DND-41 (cell line): ENCODE data around the gene FOXK1.

Source experiments
- ATAC-seq: fragments of 200-7000 bp; cut with Tn5 transposase; 3 replicates; pipeline ENCODE4 v1.9.1; 2021; ENCODE audit warnings: low read depth; ENCODE audit not compliant: insufficient read depth
- DNase-seq: peaks from one replicate; pipeline ENCODE4 v3.0.0-alpha.2; 2020
- H2AFZ ChIP-seq: 2 replicates; pipeline ENCODE4 v1.6.0; 2012; ENCODE audit warnings: low read depth, low read length
- H3K27ac ChIP-seq: 2 replicates; pipeline ENCODE4 v1.5.1; 2012; ENCODE audit warnings: low read length, inconsistent platforms
- H3K27me3 ChIP-seq: fragments of 200-600 bp; sonication (generic); 2 replicates; pipeline ENCODE4 v1.6.0; 2012; ENCODE audit warnings: low read length, mild to moderate bottlenecking, inconsistent platforms; ENCODE audit not compliant: insufficient read depth, poor library complexity
- H3K36me3 ChIP-seq: 2 replicates; pipeline ENCODE4 v1.5.1; 2012; ENCODE audit warnings: low read length, inconsistent platforms; ENCODE audit not compliant: insufficient read depth
- H3K4me1 ChIP-seq: 2 replicates; pipeline ENCODE4 v1.5.1; 2012; ENCODE audit warnings: mild to moderate bottlenecking, low read length; ENCODE audit not compliant: insufficient read depth
- H3K4me2 ChIP-seq: 2 replicates; pipeline ENCODE4 v1.6.0; 2012; ENCODE audit warnings: mild to moderate bottlenecking, moderate library complexity, low read length, inconsistent platforms; ENCODE audit not compliant: insufficient read depth
- H3K4me3 ChIP-seq, 2 experiments: fragments of 200-600 bp in 1 of 2; shearing (Covaris generic) in 1 of 2; 2 replicates each; pipeline ENCODE4 v1.5.1; 2012 to 2016; ENCODE audit warnings: inconsistent platforms in 2 of 2, low read length in 2 of 2, mild to moderate bottlenecking in 2 of 2, low read depth in 1 of 2, moderate library complexity in 1 of 2
- H3K79me2 ChIP-seq: 2 replicates; pipeline ENCODE4 v1.6.0; 2012; ENCODE audit warnings: low read length, inconsistent platforms; ENCODE audit not compliant: insufficient read depth
- H3K9ac ChIP-seq: 2 replicates; pipeline ENCODE4 v1.6.0; 2012; ENCODE audit warnings: low read depth, mild to moderate bottlenecking, inconsistent platforms, low read length, moderate library complexity
- H3K9me3 ChIP-seq: 2 replicates; pipeline ENCODE4 v1.5.1; 2012; ENCODE audit warnings: low read length, moderate library complexity, mild to moderate bottlenecking, inconsistent platforms; ENCODE audit not compliant: insufficient read depth, severe bottlenecking
- H4K20me1 ChIP-seq: 2 replicates; pipeline ENCODE4 v1.6.0; 2012; ENCODE audit warnings: low read length; ENCODE audit not compliant: insufficient read depth
- EZH2 ChIP-seq: IDR thresholded peaks from 3 replicates; pipeline ENCODE4 v1.6.1; 2012; ENCODE audit warnings: borderline replicate concordance, low read depth, mild to moderate bottlenecking, moderate library complexity, low read length, inconsistent platforms; ENCODE audit not compliant: severe bottlenecking
- TF ChIP-seq, protein P1 (sequence below): IDR thresholded peaks from 2 replicates; pipeline ENCODE4 v1.5.1; 2012; ENCODE audit warnings: borderline replicate concordance, low read length, moderate library complexity, mild to moderate bottlenecking; ENCODE audit not compliant: poor library complexity, severe bottlenecking; ENCODE audit errors: extremely low read depth

FOXK1 gene

GRCh38 chr7:4722960-4723630, 41.0 kb downstream of the FOXK1 start:
- peaks cover 96% of the 10 kb centered on the region for H3K79me2 ChIP-seq

DNA sequence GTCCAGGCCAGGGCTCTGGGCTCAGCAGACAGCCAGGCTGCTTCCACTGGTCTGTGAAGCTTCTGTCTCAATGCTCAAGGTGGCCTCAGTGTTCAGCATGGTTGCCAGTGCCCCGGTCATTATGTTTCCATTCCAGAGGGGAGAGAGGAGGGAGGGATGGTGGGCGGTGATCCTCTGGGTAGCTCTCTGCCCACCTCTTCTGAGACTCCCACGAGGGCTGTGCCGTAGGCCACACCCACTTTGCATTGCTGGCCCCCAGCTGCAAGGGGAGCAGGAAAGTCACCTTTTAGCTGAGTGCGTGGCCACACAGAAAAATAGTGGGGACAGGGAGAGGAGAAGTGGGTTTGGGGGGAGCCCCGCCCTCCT, 42.5 kb downstream of the FOXK1 start:
- peaks cover 59% of the 10 kb centered on the region for H3K36me3 ChIP-seq
- no peak for TF ChIP-seq EZH2
- TF ChIP-seq, protein P1, sequence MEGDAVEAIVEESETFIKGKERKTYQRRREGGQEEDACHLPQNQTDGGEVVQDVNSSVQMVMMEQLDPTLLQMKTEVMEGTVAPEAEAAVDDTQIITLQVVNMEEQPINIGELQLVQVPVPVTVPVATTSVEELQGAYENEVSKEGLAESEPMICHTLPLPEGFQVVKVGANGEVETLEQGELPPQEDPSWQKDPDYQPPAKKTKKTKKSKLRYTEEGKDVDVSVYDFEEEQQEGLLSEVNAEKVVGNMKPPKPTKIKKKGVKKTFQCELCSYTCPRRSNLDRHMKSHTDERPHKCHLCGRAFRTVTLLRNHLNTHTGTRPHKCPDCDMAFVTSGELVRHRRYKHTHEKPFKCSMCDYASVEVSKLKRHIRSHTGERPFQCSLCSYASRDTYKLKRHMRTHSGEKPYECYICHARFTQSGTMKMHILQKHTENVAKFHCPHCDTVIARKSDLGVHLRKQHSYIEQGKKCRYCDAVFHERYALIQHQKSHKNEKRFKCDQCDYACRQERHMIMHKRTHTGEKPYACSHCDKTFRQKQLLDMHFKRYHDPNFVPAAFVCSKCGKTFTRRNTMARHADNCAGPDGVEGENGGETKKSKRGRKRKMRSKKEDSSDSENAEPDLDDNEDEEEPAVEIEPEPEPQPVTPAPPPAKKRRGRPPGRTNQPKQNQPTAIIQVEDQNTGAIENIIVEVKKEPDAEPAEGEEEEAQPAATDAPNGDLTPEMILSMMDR = no peak
- no peaks in the 10 kb centered on the region for H3K9me3 ChIP-seq
- no peak overlapping the region for H3K9ac ChIP-seq
- H3K27me3 ChIP-seq = no peaks in the 10 kb centered on the region
- no peak overlapping the region for H3K27ac ChIP-seq
- H3K4me3 ChIP-seq = no peak overlapping the region
- H2AFZ ChIP-seq = no peak overlapping the region
- peaks cover 83% of the 10 kb centered on the region for H4K20me1 ChIP-seq
- ATAC-seq (no peak), DNase-seq (no peak)
- H3K4me2 ChIP-seq = no peak overlapping the region
- peaks cover 99% of the 10 kb centered on the region for H3K79me2 ChIP-seq
- H3K4me1 ChIP-seq = no peaks in the 10 kb centered on the region

More at GRCh38 chr7:4722960-4723630, 41.0 kb downstream of the FOXK1 start:
- no peak for ATAC-seq
- Histone ChIP-seq H3K4me1 (no peaks in the 10 kb centered on the region), H2AFZ (no peak overlapping the region), H3K4me2 (no peak overlapping the region), H3K9ac (no peak overlapping the region), H3K27me3 (no peaks in the 10 kb centered on the region), H3K36me3 (peaks cover 48% of the 10 kb centered on the region), H4K20me1 (peaks cover 75% of the 10 kb centered on the region), H3K9me3 (no peaks in the 10 kb centered on the region), H3K4me3 (no peak overlapping the region), H3K27ac (no peak overlapping the region)
- no peak for TF ChIP-seq EZH2
- TF ChIP-seq, protein P1 = no peak
- DNase-seq = no peak

- Histone ChIP-seq H4K20me1 (peaks cover 83% of the 10 kb centered on the region), H3K9me3 (no peaks in the 10 kb centered on the region), H3K9ac (no peak overlapping the region), H3K27ac (no peak overlapping the region), H3K4me3 (no peak overlapping the region), H2AFZ (no peak overlapping the region), H3K36me3 (peaks cover 59% of the 10 kb centered on the region), H3K79me2 (peaks cover 99% of the 10 kb centered on the region), H3K4me1 (no peaks in the 10 kb centered on the region), H3K4me2 (no peak overlapping the region), H3K27me3 (no peaks in the 10 kb centered on the region)
- TF ChIP-seq, protein P1 = no peak
- TF ChIP-seq EZH2 = no peak
- no peak for ATAC-seq
- DNase-seq = no peak
Measured at GRCh38 chr7:4725014-4725849, 43.1 kb downstream of the FOXK1 start.
